ENCODE data around the gene SH3GL2. TPM values are rescaled to one million over a fixed set of nuclear protein-coding genes. Genes with fewer than 3 reads are reported as not detected.

SH3GL2 gene
- total and polyA plus RNA-seq, 2 donors (not counting 1 experiment from before 2014, with no cell fraction given) = not detected

GRCh38 chr9:17611342-17611741 is 32.5 kb downstream of the SH3GL2 start:
- H3K9ac ChIP-seq (ENCODE audit: low read length) = no peak overlapping the region
- ATAC-seq (ENCODE audit: low read depth) (no peak), DNase-seq (no peak)
- intact Hi-C loops (cut with micrococcal nuclease) = no loop called here
- ChIA-PET CTCF (no interaction called here), POLR2A (no interaction called here)
- no peaks in the 10 kb centered on the region for H3K79me2 ChIP-seq (ENCODE audit: control insufficient read depth, insufficient read depth, low read length)
- H3K9me3 ChIP-seq (ENCODE audit: control extremely low read depth in 1 of 3, control insufficient read depth in 2 of 3, insufficient read depth in 1 of 3, low read length in 2 of 3) = no peaks in the 10 kb centered on the region
- H4K20me1 ChIP-seq (ENCODE audit: control insufficient read depth, insufficient read depth, low read length, poor library complexity, severe bottlenecking) = no peaks in the 10 kb centered on the region
- TF ChIP-seq EZH2 (IDR thresholded peaks at IDR 0.05; ENCODE audit: borderline replicate concordance, insufficient read depth, low read depth, low read length, poor library complexity, severe bottlenecking) (no peak), CTCF (IDR thresholded peaks at IDR 0.05) (no peak)
- 100% methylated on average over 1 of the region's 2 CpGs for WGBS (ENCODE audit: insufficient coverage)
- no peaks in the 10 kb centered on the region for H3K4me1 ChIP-seq (ENCODE audit: control insufficient read depth in 2 of 2, insufficient read depth in 2 of 2, low read length in 2 of 2)
- Mint-ChIP-seq H3K27ac (no peak overlapping the region), H3K9me3 (ENCODE audit: insufficient read depth) (no peaks in the 10 kb centered on the region), H3K4me3 (no peak overlapping the region), H3K4me1 (no peaks in the 10 kb centered on the region), H3K27me3 (no peaks in the 10 kb centered on the region)
- H3K27me3 ChIP-seq (replicated peaks in 1 of 4; ENCODE audit: control extremely low read depth in 1 of 4, control insufficient read depth in 3 of 4, insufficient read depth in 4 of 4, low read length in 3 of 4) = no peaks in the 10 kb centered on the region
- no peak overlapping the region for H3K27ac ChIP-seq (ENCODE audit: low read length in 2 of 2)
- H3K4me3 ChIP-seq (ENCODE audit: control extremely low read depth in 1 of 5, extremely low read depth in 1 of 5, insufficient read depth in 1 of 5, low read depth in 2 of 5, low read length in 4 of 5) = no peak overlapping the region
- no peaks in the 10 kb centered on the region for H3K36me3 ChIP-seq (replicated peaks in 1 of 2; ENCODE audit: control extremely low read depth in 1 of 2, control insufficient read depth in 1 of 2, extremely low read depth in 1 of 2, insufficient read depth in 2 of 2, low read length in 1 of 2)
- no peak overlapping the region for H2AFZ ChIP-seq (ENCODE audit: insufficient read depth, low read depth, low read length, poor library complexity, severe bottlenecking)
- H3K4me2 ChIP-seq (replicated peaks; ENCODE audit: low read depth, low read length, poor library complexity, severe bottlenecking) = no peak overlapping the region

GRCh38 chr9:17611917-17612316 is 33.1 kb downstream of the SH3GL2 start:
- no peaks in the 10 kb centered on the region for H4K20me1 ChIP-seq (ENCODE audit: control insufficient read depth, insufficient read depth, low read length, poor library complexity, severe bottlenecking)
- no peak for DNase-seq
- H3K27me3 ChIP-seq (replicated peaks in 1 of 4; ENCODE audit: control extremely low read depth in 1 of 4, control insufficient read depth in 3 of 4, insufficient read depth in 4 of 4, low read length in 3 of 4) = no peaks in the 10 kb centered on the region
- H3K4me1 ChIP-seq (ENCODE audit: control insufficient read depth in 2 of 2, insufficient read depth in 2 of 2, low read length in 2 of 2) = no peaks in the 10 kb centered on the region
- no peak overlapping the region for H3K27ac Mint-ChIP-seq
- no peaks in the 10 kb centered on the region for H3K36me3 ChIP-seq (replicated peaks in 1 of 2; ENCODE audit: control extremely low read depth in 1 of 2, control insufficient read depth in 1 of 2, extremely low read depth in 1 of 2, insufficient read depth in 2 of 2, low read length in 1 of 2)
- CTCF ChIA-PET = no interaction called here
- POLR2A ChIA-PET = no interaction called here
- intact Hi-C loops (cut with micrococcal nuclease) = no loop called here
- H3K9me3 Mint-ChIP-seq (ENCODE audit: insufficient read depth) = no peaks in the 10 kb centered on the region
- no peaks in the 10 kb centered on the region for H3K27me3 Mint-ChIP-seq
- no peak overlapping the region for H3K4me3 ChIP-seq (ENCODE audit: control extremely low read depth in 1 of 5, extremely low read depth in 1 of 5, insufficient read depth in 1 of 5, low read depth in 2 of 5, low read length in 4 of 5)
- TF ChIP-seq CTCF (IDR thresholded peaks at IDR 0.05) = no peak
- TF ChIP-seq EZH2 (IDR thresholded peaks at IDR 0.05; ENCODE audit: borderline replicate concordance, insufficient read depth, low read depth, low read length, poor library complexity, severe bottlenecking) = no peak
- no peak overlapping the region for H3K4me3 Mint-ChIP-seq
- H3K4me2 ChIP-seq (replicated peaks; ENCODE audit: low read depth, low read length, poor library complexity, severe bottlenecking) = no peak overlapping the region
- no peak overlapping the region for H3K27ac ChIP-seq (ENCODE audit: low read length in 2 of 2)
- no peaks in the 10 kb centered on the region for H3K9me3 ChIP-seq (ENCODE audit: control extremely low read depth in 1 of 3, control insufficient read depth in 2 of 3, insufficient read depth in 1 of 3, low read length in 2 of 3)
- H3K9ac ChIP-seq (ENCODE audit: low read length) = no peak overlapping the region
- H2AFZ ChIP-seq (ENCODE audit: insufficient read depth, low read depth, low read length, poor library complexity, severe bottlenecking) = no peak overlapping the region
- no peak for ATAC-seq (ENCODE audit: low read depth)
- no peaks in the 10 kb centered on the region for H3K4me1 Mint-ChIP-seq
- no CpG with 5 or more reads among the region's 3 CpGs for WGBS (ENCODE audit: insufficient coverage)
- H3K79me2 ChIP-seq (ENCODE audit: control insufficient read depth, insufficient read depth, low read length) = no peaks in the 10 kb centered on the region
